ENCODE measurements around the gene AREG. TPM values are rescaled to one million over a fixed set of nuclear protein-coding genes. Genes with fewer than 3 reads are reported as not detected.

Gene AREG
- total RNA-seq, 1 donor from 2014 or later = not detected

DNA sequence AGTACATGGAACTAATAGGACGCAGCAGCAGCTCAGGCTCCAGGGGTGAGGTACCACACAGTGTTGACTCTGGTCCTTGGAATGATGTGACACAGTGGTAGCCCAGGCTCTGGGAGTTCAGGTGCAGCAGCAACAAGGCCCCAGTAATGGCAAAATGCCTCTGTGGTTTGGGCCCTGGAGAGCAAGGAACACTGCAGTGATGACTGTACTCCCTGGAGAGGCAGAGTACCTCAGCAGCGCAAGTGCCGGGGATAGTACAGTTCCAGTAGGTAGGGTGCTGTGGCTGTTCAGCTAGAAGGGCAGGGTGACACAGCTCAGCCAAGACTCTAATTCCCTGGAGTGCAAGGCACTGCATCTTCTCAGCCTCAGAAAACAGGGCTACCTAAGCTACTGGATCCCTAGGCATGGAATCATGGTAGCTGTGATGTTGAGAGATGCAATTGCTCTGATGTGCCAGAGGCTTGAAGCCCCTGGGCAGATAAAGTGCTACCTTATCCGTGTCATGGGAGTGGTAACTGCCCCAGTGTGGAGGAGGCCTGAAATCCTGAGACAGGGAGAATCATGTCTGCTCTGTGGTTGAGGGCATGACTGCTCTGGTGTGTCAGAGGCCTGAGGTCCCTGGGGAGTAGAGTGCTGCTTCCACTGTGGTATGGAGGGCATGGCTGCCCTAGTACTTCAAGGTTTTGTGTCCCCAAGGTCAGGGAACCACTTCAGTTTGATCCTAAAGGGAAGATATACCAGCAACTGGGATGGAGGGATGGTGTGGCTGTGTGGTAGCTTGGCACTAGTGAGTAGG, 55.2 kb downstream of the AREG start:
- TF ChIP-seq, protein P1, sequence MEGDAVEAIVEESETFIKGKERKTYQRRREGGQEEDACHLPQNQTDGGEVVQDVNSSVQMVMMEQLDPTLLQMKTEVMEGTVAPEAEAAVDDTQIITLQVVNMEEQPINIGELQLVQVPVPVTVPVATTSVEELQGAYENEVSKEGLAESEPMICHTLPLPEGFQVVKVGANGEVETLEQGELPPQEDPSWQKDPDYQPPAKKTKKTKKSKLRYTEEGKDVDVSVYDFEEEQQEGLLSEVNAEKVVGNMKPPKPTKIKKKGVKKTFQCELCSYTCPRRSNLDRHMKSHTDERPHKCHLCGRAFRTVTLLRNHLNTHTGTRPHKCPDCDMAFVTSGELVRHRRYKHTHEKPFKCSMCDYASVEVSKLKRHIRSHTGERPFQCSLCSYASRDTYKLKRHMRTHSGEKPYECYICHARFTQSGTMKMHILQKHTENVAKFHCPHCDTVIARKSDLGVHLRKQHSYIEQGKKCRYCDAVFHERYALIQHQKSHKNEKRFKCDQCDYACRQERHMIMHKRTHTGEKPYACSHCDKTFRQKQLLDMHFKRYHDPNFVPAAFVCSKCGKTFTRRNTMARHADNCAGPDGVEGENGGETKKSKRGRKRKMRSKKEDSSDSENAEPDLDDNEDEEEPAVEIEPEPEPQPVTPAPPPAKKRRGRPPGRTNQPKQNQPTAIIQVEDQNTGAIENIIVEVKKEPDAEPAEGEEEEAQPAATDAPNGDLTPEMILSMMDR (conservative IDR thresholded peaks at IDR 0.05) = no peak
- Mint-ChIP-seq H3K27ac (ENCODE audit: unreplicated experiment) (no peak overlapping the region), H3K4me1 (no peaks in the 10 kb centered on the region), H3K9me3 (no peaks in the 10 kb centered on the region), H3K36me3 (ENCODE audit: low read depth) (no peaks in the 10 kb centered on the region), H3K4me3 (no peak overlapping the region), H3K27me3 (ENCODE audit: low read depth) (no peaks in the 10 kb centered on the region)
- no peak for DNase-seq (ENCODE audit: low read depth, low spot score)

DNA sequence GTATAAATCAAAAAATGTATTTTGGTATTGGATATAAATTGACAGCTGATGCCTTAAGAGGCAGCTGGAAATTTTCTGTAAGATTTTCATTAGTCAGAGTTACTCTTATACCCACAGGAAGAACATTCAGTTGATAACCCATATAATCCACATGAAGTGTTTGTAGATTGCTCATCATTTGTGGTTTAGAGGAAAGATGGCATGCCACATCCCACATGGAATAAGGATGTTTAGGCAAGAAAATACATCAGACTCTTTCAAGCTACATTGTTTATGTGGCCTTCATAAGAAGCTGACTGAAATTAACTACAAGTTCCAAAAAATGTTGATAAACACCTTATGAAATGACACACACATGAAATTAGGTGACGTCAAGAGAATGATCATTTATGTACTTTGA, 56.6 kb downstream of the AREG start:
- TF ChIP-seq, protein P1 (conservative IDR thresholded peaks at IDR 0.05) = no peak
- Mint-ChIP-seq H3K27me3 (ENCODE audit: low read depth) (no peaks in the 10 kb centered on the region), H3K4me3 (no peak overlapping the region), H3K27ac (ENCODE audit: unreplicated experiment) (no peak overlapping the region), H3K9me3 (peaks cover 2% of the 10 kb centered on the region), H3K4me1 (no peaks in the 10 kb centered on the region), H3K36me3 (ENCODE audit: low read depth) (no peaks in the 10 kb centered on the region)
- DNase-seq (ENCODE audit: low read depth, low spot score) = no peak

DNA sequence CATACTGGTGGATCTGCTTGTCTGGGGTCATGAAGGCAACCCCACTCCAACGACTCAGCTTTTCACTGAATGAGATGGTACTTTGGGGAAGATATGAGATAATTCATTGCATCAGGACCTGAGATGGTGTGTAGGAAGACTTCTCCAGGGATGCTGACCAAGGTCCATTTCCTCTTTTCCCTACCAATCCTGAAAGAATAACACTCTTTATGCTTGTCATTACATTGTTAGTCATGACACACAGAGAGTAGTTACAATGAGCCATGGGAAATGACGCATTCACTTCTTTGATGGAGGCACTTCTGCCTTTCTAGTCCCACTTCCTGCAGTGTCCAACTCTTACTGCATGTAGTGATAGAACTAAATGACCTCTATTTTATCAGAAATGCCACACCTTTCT, 58.6 kb downstream of the AREG start:
- no peaks in the 10 kb centered on the region for H3K27me3 Mint-ChIP-seq (ENCODE audit: low read depth)
- no peak overlapping the region for H3K27ac Mint-ChIP-seq (ENCODE audit: unreplicated experiment)
- no peak overlapping the region for H3K4me3 Mint-ChIP-seq
- H3K36me3 Mint-ChIP-seq (ENCODE audit: low read depth) = no peaks in the 10 kb centered on the region
- H3K4me1 Mint-ChIP-seq = no peaks in the 10 kb centered on the region
- TF ChIP-seq, protein P1 (conservative IDR thresholded peaks at IDR 0.05) = no peak
- no peak for DNase-seq (ENCODE audit: low read depth, low spot score)
- H3K9me3 Mint-ChIP-seq = peaks cover 2% of the 10 kb centered on the region

DNA sequence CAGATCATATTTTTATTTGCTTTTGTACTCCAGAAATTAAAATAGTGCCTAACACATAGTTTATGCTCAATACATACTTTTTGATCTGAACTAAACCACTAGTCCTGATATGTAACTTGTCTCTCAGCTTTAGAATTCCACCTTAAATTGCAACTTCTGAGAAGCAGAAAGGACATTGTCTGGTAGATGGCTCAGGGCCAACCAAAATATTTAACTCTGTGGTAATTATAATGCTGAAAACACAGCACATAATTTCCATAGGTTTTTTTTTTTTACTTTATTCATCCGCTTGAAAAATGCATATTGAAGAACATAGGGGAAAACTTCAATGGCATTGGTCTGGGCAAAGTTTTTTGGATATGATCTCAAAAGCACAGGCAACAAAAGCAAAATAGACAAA, 59.3 kb downstream of the AREG start:
- H3K27me3 Mint-ChIP-seq (ENCODE audit: low read depth) = no peaks in the 10 kb centered on the region
- no peak for DNase-seq (ENCODE audit: low read depth, low spot score)
- no peak overlapping the region for H3K27ac Mint-ChIP-seq (ENCODE audit: unreplicated experiment)
- H3K4me1 Mint-ChIP-seq = no peaks in the 10 kb centered on the region
- no peaks in the 10 kb centered on the region for H3K36me3 Mint-ChIP-seq (ENCODE audit: low read depth)
- H3K9me3 Mint-ChIP-seq = peaks cover 2% of the 10 kb centered on the region
- TF ChIP-seq, protein P1 (conservative IDR thresholded peaks at IDR 0.05) = no peak
- no peak overlapping the region for H3K4me3 Mint-ChIP-seq

Other genes starting within 250 kb of the AREG start
- gene EPGN, start 136.7 kb upstream of the AREG start, total RNA-seq = 0.63 TPM in 1 of 2 replicates, not detected in the other
- gene EREG, start 80.0 kb upstream of the AREG start, total RNA-seq = not detected in 2 replicates

Data from neural crest cell (in vitro differentiated cells).